ENCODE measurements around the gene RAB34.

Gene RAB34

DNA sequence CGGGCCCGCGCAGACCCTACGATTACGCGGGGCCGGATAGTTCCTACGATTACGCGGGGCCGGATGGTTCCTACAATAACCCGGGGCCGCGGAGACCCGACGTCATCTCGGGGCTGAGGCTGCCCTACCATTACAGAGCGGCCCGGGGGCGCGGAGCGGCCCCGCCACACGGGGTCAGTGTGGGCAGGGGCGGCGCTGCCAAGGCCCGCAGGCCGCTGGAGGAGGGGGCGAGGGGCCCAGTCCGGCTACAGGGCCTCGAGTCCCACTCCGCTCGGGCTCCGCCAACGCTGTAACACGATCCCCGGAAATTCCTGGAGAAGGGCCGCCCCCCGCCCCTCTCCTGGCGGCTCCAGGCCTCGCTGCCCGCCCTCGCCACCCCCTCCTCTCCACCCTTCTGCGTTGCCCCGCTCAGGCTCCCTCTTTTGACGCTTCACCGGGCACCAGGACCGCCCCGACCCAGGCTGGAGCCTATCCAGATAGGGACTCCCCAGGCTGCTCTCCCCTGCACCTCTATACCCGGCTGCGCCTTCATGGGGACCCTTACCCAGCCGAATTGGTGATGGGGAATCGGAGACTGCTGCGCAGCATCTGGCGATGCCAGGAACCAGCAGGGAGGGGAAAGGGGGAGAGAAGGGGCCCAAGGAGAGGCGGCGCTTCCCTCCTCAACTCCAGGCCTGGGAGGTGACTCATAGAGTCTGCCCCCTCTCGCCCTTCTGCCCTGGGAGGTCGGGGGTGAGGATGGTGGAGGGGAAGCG, at the start of gene RAB34:
RAB34 (minus strand) TSS at position 291 of the 755 bp plus-strand sequence. CDS start 602 bp downstream, outside the sequence.
- DNase-seq, result peak; percentile 43

- DNase-seq, result no peak
Measured at GRCh38 chr17:28765038-28765437, 47.4 kb upstream of the RAB34 start.

GRCh38 chr17:28763804-28764266, 46.2 kb upstream of the RAB34 start:
- peak; percentile 75 for DNase-seq

- no peak for DNase-seq
Measured at GRCh38 chr17:28763137-28763799, 45.6 kb upstream of the RAB34 start.

DNA sequence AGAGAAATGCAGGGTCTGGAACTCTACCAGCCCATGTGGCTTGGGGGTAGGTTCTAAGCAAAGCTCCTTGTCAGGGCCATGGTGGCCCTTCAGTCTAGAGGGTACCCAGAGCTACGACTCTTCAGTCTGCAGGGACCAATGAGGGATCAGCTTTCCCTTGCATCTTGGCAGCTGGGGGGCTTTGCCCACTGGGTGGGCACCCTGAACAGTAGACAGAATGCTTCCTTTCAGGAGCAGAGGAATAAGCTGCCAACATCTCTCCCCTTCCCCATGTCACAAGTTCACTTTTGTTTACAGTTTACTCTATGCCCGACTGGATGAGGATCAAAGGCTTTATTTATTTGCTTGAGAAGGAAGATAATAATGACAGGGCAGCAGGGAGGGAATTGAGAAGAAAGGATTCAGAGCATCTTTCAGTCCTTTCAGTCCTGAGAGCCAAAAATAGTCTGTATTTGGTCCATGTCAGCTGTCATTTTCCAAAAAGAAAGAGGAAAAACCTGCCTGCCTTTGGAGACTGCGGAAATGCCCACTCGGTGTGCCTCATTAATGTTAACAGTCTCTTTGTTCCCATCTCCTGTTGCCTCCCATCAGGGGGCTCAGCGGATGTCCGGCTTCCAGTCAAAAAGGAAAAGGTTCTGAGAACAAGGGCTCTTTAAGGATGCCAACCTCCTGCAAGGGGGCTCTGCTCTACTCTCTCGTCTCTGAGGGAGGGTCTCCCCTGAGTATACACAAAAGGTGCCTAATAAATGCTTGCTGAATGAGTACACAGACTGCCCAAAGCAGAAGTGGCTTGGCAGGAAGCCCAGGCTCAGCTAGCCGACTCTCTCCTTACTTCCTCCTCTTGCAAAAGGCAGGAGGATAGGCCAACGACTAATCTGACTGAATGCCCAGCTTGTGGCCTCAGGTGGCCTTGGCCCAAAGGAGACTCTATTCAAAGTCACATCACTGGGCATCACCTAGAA, 43.2 kb upstream of the RAB34 start:
- DNase-seq, result no peak

GRCh38 chr17:28759256-28759865, 41.7 kb upstream of the RAB34 start:
- no peak for DNase-seq

- DNase-seq, result no peak
Measured at GRCh38 chr17:28758411-28759121, 40.9 kb upstream of the RAB34 start.

GRCh38 chr17:28756049-28756804, 38.6 kb upstream of the RAB34 start:
- no peak for DNase-seq

DNA sequence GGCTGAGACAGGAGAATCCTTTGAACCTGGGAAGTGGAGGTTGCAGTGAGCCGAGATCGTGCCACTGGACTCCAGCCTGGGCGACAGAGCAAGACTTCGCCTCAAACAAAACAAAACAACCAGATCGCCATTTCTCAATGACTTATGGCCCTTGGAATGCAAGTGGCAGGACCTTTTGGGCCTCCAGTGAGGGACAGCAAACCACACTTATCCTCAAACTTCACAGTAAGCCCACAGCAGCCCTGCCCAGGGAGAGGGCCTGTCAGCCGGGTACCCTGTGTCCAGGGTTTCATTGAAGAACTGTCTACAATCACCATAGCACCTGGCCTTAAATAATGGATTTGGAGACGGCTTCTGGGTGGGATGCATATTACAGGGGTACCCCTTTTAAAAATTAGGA, 37.8 kb upstream of the RAB34 start:
- no peak for DNase-seq

GRCh38 chr17:28751600-28752366, 34.1 kb upstream of the RAB34 start:
- no peak for DNase-seq

- DNase-seq, result peak; percentile 84
Measured at GRCh38 chr17:28750178-28751047, 32.7 kb upstream of the RAB34 start.

- DNase-seq, result no peak
Measured at GRCh38 chr17:28749516-28750177, 32.0 kb upstream of the RAB34 start.

GRCh38 chr17:28748852-28749515, 31.3 kb upstream of the RAB34 start:
- DNase-seq, result no peak

- DNase-seq, result no peak
Measured at GRCh38 chr17:28747801-28748750, 30.4 kb upstream of the RAB34 start.

DNA sequence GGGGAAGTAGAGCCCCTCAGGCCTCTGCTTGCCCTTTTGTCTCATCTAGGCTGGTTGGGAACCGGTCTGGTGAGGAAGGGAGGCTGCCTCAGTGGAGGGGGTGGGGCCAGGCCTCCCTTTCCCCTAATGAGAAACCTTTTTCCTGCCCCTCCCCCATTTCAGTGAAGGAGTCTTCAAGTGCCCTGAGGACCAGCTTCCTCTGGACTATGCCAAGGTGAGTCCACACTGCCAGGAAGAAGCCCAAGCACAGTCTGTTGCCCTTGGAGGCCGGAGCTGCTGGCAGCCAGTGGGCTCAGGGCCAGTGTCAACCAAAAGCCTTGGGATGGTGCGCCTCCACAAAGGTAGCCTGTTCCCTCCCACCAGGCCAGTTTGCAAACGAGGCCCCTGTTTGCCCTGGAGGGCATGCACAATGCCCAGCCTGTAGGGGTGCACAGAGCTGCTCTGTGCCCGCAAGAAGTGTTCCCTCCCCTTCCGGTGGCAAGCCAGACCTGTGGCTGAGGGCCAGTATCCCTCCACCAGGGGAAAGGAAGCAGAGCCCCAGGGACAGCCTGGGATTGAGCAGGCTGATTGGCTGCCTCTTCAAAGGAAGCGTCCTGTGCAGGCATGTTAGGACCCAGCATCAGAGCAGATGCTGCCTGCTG, 29.5 kb upstream of the RAB34 start:
- DNase-seq, result no peak

- no peak for DNase-seq
Measured at GRCh38 chr17:28746611-28747050, 29.0 kb upstream of the RAB34 start.
